ENCODE data around the gene SYT12.
A peak's percentile ranks its signal among the peaks of the same experiment; 100 is the strongest.

SYT12 gene

GRCh38 chr11:67054836-67055523 is 32.0 kb downstream of the SYT12 start (continued):
- TF ChIP-seq PRDM2 (tag by site-specific recombination; IDR thresholded peaks at IDR 0.05; ENCODE audit: borderline replicate concordance): no peak
- no peak for TF ChIP-seq ZNF777 (tag by site-specific recombination; IDR thresholded peaks at IDR 0.05; ENCODE audit: borderline replicate concordance)
- TF ChIP-seq PRDM4 (tag by site-specific recombination; IDR thresholded peaks at IDR 0.05): peak; percentile 60; the same call in 1 of the 2 replicates
- no peak for TF ChIP-seq ZNF530 (tag by site-specific recombination; IDR thresholded peaks at IDR 0.05; ENCODE audit: low read depth)
- TF ChIP-seq TRIM28 (IDR thresholded peaks at IDR 0.05; ENCODE audit: borderline replicate concordance, low read length): peak; percentile 83; the same call in 1 of the 2 replicates
- TF ChIP-seq EGR2 (tag by site-specific recombination; IDR thresholded peaks at IDR 0.05; ENCODE audit: low read depth): peak; percentile 90
- TF ChIP-seq ZNF133 (tag by site-specific recombination; IDR thresholded peaks at IDR 0.05): no peak
- TF ChIP-seq ZNF792 (tag by site-specific recombination; IDR thresholded peaks at IDR 0.05): no peak
- no peak; the same call in 1 of the 2 replicates for TF ChIP-seq PRDM6 (tag by site-specific recombination; IDR thresholded peaks at IDR 0.05)
- peak; percentile 95 for TF ChIP-seq KLF1 (tag by site-specific recombination; IDR thresholded peaks at IDR 0.05)
- peak; percentile 97 for TF ChIP-seq KLF17 (tag by site-specific recombination; IDR thresholded peaks at IDR 0.05)
- TF ChIP-seq ZNF677 (tag by site-specific recombination; IDR thresholded peaks at IDR 0.05): no peak
- no peak for TF ChIP-seq SCRT1 (tag by site-specific recombination; IDR thresholded peaks at IDR 0.05; ENCODE audit: borderline replicate concordance)
- TF ChIP-seq ZNF433 (tag by site-specific recombination; IDR thresholded peaks at IDR 0.05; ENCODE audit: low read depth): no peak
- no peak for TF ChIP-seq ZNF223 (tag by site-specific recombination; IDR thresholded peaks at IDR 0.05)
- TF ChIP-seq ZFP37 (tag by site-specific recombination; IDR thresholded peaks at IDR 0.05): no peak
- TF ChIP-seq ZBTB20 (tag by site-specific recombination; IDR thresholded peaks at IDR 0.05): no peak
- no peak for TF ChIP-seq ZNF571 (tag by site-specific recombination; IDR thresholded peaks at IDR 0.05)
- TF ChIP-seq PBX3 (CRISPR knock-in tag; IDR thresholded peaks at IDR 0.05): no peak
- peak; percentile 72 for TF ChIP-seq WT1 (tag by site-specific recombination; IDR thresholded peaks at IDR 0.05)
- TF ChIP-seq SP2 (tag by site-specific recombination; IDR thresholded peaks at IDR 0.05): peak; percentile 48; the same call in 1 of the 2 replicates
- peak; percentile 58; the same call in 1 of the 2 replicates for TF ChIP-seq SCRT2 (tag by site-specific recombination; IDR thresholded peaks at IDR 0.05)
- TF ChIP-seq ZBTB48 (tag by site-specific recombination; IDR thresholded peaks at IDR 0.05): peak; percentile 96
- 0 out of 2 replicates have a peak, but pooled peaks have one; percentile 63 for TF ChIP-seq ZNF558 (tag by site-specific recombination; IDR thresholded peaks at IDR 0.05)
- TF ChIP-seq ZFP3 (tag by site-specific recombination; IDR thresholded peaks at IDR 0.05; ENCODE audit: low read depth): no peak
- TF ChIP-seq ZNF184 (tag by site-specific recombination; IDR thresholded peaks at IDR 0.05): no peak
